Tibial nerve (tissue), 4 donors: ENCODE data around the gene RRAS. TPM values are rescaled to one million over a fixed set of nuclear protein-coding genes. Genes with fewer than 3 reads are reported as not detected.

ENCODE experiments used
- DNase-seq, 2 donors: peaks; one replicate each; pipeline ENCODE4 v3.0.0-alpha.2; 2019; ENCODE audit warnings: low spot score in 2 of 2
- H3K27ac ChIP-seq, 4 donors: fragments of 200-600 bp; sonication (generic) in 3 of 4; one replicate each; pipeline ENCODE4 v1.5.1; 2017 to 2019; ENCODE audit warnings: mild to moderate bottlenecking in 1 of 4
- H3K27me3 ChIP-seq, 2 donors: fragments of 200-600 bp; sonication (generic) in 1 of 2; one replicate each; pipeline versions ENCODE4 v1.5.1 to v1.6.0; 2017 to 2019
- H3K36me3 ChIP-seq, 3 donors: fragments of 200-600 bp; sonication (generic); one replicate each; pipeline ENCODE4 v1.5.1; 2018 to 2019
- H3K4me1 ChIP-seq, 4 donors: fragments of 200-600 bp; sonication (generic) in 3 of 4; one replicate each; pipeline ENCODE4 v1.5.1; 2017 to 2019
- H3K4me3 ChIP-seq, 4 donors: fragments of 200-600 bp; sonication (generic) in 3 of 4; one replicate each; pipeline ENCODE4 v1.5.1; 2017 to 2019; ENCODE audit warnings: mild to moderate bottlenecking in 1 of 4, moderate library complexity in 1 of 4
- H3K9me3 ChIP-seq, 4 donors: fragments of 200-600 bp; sonication (generic) in 3 of 4; one replicate each; pipeline ENCODE4 v1.5.1; 2017 to 2019
- EP300 ChIP-seq, 2 donors: sonication (generic); formaldehyde crosslinking; IDR thresholded peaks; one replicate each; pipeline ENCODE4 v1.6.1; 2017; ENCODE audit warnings: antibody characterized with exemption in 2 of 2, mild to moderate bottlenecking in 1 of 2
- POLR2A ChIP-seq, 2 donors: fragments of 450-650 bp; IDR thresholded peaks; one replicate each; pipeline ENCODE4 v1.6.1; 2017; ENCODE audit warnings: antibody characterized with exemption in 2 of 2, mild to moderate bottlenecking in 2 of 2, moderate library complexity in 2 of 2
- WGBS, 2 donors: methylation state at CpG; one replicate each; pipeline ENCODE4 v1.1.5; 2018; 5-methylcytosine and 5-hydroxymethylcytosine counted together
- total RNA-seq, 4 donors: library from RNA; depleted of rRNA; stranded (reverse); fragments of >200 nt; gene quantifications; one replicate each; pipeline ENCODE4 v1.1.0, GENCODE V29; 2016
- TF ChIP-seq, protein P1 (sequence below), 5 experiments: fragments of 200-600 bp in 3 of 5; fragments of 450-650 bp in 2 of 5; sonication (generic) in 3 of 5; IDR thresholded peaks; one replicate each; pipeline ENCODE4 v1.5.1; 2016 to 2019; ENCODE audit warnings: antibody characterized with exemption in 5 of 5, mild to moderate bottlenecking in 3 of 5, moderate library complexity in 2 of 5

RRAS gene
- total RNA-seq, 4 donors from 2014 or later = 81.6 to 190 (median 162) TPM

DNA sequence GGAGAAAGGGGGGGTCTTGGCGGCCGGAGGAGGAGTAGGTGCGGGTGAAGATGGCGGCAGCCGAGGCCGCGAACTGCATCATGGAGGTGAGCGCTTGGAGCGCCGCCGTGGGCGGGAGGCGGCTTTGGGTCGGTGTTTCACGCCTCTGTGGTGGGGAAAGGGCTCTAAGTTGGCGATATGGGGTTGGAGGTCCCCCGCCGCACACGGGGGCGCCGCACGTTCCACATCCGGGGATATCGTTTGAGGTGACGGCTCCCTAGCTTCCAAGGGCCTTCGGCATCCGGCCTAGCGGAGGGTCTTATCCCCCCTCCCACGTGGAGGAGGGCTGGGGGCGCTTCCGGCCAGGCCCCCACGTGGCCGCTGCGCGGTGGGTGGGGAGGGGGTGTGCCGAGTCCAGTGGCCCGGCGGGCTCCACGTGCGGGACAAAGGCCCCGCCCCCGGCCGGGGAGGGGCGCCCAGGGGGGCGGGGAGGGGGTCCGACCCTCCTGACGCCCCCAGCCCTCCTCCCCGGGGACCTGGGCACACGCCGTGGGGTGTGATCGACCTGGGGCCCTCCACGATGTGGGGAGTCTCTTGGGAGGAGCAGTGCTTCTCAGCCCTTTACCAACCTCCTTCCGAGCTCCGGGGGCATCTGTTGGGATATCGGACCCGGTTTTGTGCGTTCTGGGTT is 37.4 kb upstream of the RRAS start, which contains the start of gene PRMT1:
TSS of gene PRMT1 (plus strand) at position 41 of the 670 bp plus-strand sequence. CDS start at position 51, 10 bp downstream.
- WGBS, 2 donors = 1 to 2% methylated on average over 37 to 48 of the region's 57 CpGs
- no peaks in the 10 kb centered on the region for H3K9me3 ChIP-seq
- H3K4me3 ChIP-seq = peak within 1 kb of the TSS; percentile 66 to 100 (median 92)
- H3K27ac ChIP-seq = peak within 1 kb of the TSS; percentile 95 to 97 (median 97)
- no peaks in the 10 kb centered on the region for H3K27me3 ChIP-seq
- peaks cover 0 to 16% (median 8%) of the 10 kb centered on the region in 3 donors for H3K36me3 ChIP-seq
- peaks cover 0 to 55% (median 28%) of the 10 kb centered on the region in 4 donors for H3K4me1 ChIP-seq
- TF ChIP-seq, protein P1, sequence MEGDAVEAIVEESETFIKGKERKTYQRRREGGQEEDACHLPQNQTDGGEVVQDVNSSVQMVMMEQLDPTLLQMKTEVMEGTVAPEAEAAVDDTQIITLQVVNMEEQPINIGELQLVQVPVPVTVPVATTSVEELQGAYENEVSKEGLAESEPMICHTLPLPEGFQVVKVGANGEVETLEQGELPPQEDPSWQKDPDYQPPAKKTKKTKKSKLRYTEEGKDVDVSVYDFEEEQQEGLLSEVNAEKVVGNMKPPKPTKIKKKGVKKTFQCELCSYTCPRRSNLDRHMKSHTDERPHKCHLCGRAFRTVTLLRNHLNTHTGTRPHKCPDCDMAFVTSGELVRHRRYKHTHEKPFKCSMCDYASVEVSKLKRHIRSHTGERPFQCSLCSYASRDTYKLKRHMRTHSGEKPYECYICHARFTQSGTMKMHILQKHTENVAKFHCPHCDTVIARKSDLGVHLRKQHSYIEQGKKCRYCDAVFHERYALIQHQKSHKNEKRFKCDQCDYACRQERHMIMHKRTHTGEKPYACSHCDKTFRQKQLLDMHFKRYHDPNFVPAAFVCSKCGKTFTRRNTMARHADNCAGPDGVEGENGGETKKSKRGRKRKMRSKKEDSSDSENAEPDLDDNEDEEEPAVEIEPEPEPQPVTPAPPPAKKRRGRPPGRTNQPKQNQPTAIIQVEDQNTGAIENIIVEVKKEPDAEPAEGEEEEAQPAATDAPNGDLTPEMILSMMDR (IDR thresholded peaks at IDR 0.05) = no peak
- TF ChIP-seq POLR2A (IDR thresholded peaks at IDR 0.05) = peak; percentile 71 to 87
- peak in 1 of 2 donors; percentile 93 for TF ChIP-seq EP300 (IDR thresholded peaks at IDR 0.05)
- no peak for DNase-seq

DNA sequence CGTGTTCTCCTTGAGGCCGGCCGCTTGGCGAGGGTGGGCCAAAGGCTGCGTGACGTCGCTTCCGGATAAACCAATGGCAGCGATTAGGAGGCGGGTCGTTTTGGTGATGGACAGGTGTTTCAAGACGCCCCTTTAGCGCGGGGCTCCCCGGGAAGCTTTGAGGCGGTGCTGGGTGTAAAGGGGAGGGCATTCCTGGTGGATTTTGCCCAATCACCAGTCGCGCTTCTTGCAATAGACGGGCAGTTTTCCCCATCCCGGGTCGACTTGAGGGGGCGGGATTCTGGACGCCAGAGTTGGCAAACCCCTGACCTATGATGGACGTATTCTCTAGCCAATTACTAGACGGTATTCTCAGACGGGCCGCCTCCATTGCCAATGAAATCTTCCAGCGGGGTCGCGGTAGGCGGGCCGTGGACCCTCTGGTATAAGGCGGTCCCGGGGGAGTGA is 36.9 kb upstream of the RRAS start:
- H3K4me1 ChIP-seq = peaks cover 0 to 60% (median 28%) of the 10 kb centered on the region in 4 donors
- DNase-seq = peak; percentile 100
- peak overlapping the region; percentile 95 to 97 (median 97) for H3K27ac ChIP-seq
- peak overlapping the region; percentile 66 to 100 (median 92) for H3K4me3 ChIP-seq
- H3K36me3 ChIP-seq = peaks cover 0 to 10% (median 3%) of the 10 kb centered on the region in 3 donors
- no peaks in the 10 kb centered on the region for H3K27me3 ChIP-seq
- no peak for TF ChIP-seq POLR2A (IDR thresholded peaks at IDR 0.05)
- TF ChIP-seq, protein P1 (IDR thresholded peaks at IDR 0.05) = peak in 1 of 5 experiments; percentile 34
- no peaks in the 10 kb centered on the region for H3K9me3 ChIP-seq
- 0 to 1% methylated on average over 17 to 31 of the region's 34 CpGs for WGBS, 2 donors

DNA sequence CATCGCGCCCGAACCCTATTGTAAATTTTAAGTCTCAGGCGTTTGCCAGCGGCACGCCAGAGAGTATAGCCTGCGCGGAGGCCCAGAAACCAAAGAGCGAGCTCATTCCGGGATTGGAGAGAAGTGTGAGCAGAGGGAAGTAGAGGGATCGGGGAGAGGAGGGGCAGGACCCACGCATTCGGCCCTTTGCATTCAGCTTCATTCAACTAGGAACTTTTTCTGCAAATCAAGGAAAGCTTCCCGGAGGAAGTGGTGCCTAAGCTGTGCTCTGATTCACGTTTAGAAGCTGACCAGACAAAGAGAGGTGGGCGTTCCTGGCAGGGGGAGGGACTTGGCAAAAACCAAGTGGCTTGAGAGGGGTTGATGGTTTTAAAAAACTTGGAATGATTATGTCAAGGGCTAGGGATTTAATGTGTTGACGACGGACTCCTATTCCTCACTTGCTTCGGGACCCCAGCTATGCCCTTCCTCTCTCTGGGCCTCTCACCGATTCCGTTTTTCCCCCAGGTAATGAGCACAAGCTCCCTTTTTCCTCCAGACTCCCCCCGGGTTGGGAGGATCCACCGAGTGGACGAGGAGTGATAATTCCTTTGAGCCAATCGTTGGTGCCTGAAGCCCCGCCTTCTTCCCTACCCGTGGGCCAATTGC is 36.3 kb upstream of the RRAS start:
- DNase-seq = peak; percentile 69 to 78
- Histone ChIP-seq H3K4me3 (peak overlapping the region; percentile 5 to 47 (median 36)), H3K27ac (peak overlapping the region; percentile 83 to 97 (median 96)), H3K9me3 (no peaks in the 10 kb centered on the region), H3K27me3 (no peaks in the 10 kb centered on the region), H3K36me3 (peaks cover 0 to 9% (median 0%) of the 10 kb centered on the region in 3 donors), H3K4me1 (peaks cover 0 to 61% (median 28%) of the 10 kb centered on the region in 4 donors)
- 1 to 4% methylated on average over 27 of the region's 27 CpGs for WGBS, 2 donors
- TF ChIP-seq, protein P1 (IDR thresholded peaks at IDR 0.05) = no peak
- peak; percentile 72 to 81 for TF ChIP-seq EP300 (IDR thresholded peaks at IDR 0.05)

DNA sequence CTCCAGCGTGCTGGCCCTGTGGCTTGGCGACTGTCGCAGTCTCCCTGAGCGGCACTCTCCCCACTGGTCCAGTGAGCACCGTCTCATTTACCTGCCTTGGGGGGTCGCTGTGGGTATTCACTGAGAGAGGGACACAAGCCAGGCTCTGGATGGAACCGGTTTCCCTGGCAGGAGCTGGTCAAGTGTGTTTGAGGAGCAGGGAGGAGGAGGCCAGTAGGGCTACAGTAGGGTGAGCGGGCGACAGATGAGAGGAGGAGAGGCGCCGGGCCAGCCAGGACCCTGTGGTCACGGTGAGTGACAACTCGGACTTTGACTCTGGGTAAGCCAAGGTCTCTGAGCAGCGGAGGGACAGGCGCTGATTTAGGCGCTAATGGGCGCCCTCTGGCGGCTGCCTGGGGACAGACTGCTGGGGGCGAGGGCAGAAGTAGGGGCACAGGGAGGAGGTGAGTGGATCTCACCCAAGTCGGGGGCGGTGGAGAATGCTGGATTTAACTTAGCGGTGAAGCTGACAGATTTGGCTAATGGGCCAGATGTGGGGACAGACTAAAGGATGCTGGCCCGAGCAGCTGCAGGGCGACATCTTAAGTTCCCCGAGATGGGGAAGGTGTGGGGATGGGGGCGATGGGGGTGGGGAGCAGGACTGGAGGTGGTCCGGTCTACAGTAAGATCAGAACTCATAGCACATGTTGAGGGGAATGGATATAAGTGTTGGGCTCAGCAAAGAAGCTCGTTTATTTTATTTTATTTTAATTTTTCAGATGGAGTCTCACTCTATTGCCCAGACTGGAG is 32.4 kb upstream of the RRAS start:
- TF ChIP-seq POLR2A (IDR thresholded peaks at IDR 0.05) = no peak
- TF ChIP-seq EP300 (IDR thresholded peaks at IDR 0.05) = no peak
- TF ChIP-seq, protein P1 (IDR thresholded peaks at IDR 0.05) = peak; percentile 83 to 97 (median 90)
- H3K4me3 ChIP-seq = peak overlapping the region in 1 of 4 donors; percentile 9
- peaks cover 0 to 33% (median 0%) of the 10 kb centered on the region in 3 donors for H3K36me3 ChIP-seq
- peaks cover 0 to 23% (median 3%) of the 10 kb centered on the region in 4 donors for H3K4me1 ChIP-seq
- H3K9me3 ChIP-seq = no peaks in the 10 kb centered on the region
- no peaks in the 10 kb centered on the region for H3K27me3 ChIP-seq
- DNase-seq = peak; percentile 40 to 61
- 22 to 24% methylated on average over 28 of the region's 28 CpGs for WGBS, 2 donors
- peak overlapping the region in 3 of 4 donors; percentile 60 to 77 (median 64) for H3K27ac ChIP-seq
